GM23248 (cell line): Measurements from ENCODE around the gene METRNL.

Experiments used
- EZH2 ChIP-seq: fragments of 200-600 bp; sonication (generic); IDR thresholded peaks from 2 replicates; pipeline ENCODE4 v1.6.1; 2018; ENCODE audit warnings: antibody characterized with exemption, mild to moderate bottlenecking; ENCODE audit not compliant: insufficient read depth, poor library complexity, severe bottlenecking
- EZH2phosphoT487 ChIP-seq: fragments of 200-600 bp; sonication (generic); IDR thresholded peaks from 2 replicates; pipeline ENCODE4 v1.6.1; 2018; ENCODE audit warnings: antibody characterized with exemption, moderate library complexity, mild to moderate bottlenecking, low read depth; ENCODE audit not compliant: insufficient read depth

GRCh38 chr17:83122834-83123233 lies 43.4 kb downstream of the METRNL start:
- TF ChIP-seq EZH2 (no peak), EZH2phosphoT487 (no peak)
